Measurements from ENCODE around the gene DOCK4.

The DOCK4 gene

DNA sequence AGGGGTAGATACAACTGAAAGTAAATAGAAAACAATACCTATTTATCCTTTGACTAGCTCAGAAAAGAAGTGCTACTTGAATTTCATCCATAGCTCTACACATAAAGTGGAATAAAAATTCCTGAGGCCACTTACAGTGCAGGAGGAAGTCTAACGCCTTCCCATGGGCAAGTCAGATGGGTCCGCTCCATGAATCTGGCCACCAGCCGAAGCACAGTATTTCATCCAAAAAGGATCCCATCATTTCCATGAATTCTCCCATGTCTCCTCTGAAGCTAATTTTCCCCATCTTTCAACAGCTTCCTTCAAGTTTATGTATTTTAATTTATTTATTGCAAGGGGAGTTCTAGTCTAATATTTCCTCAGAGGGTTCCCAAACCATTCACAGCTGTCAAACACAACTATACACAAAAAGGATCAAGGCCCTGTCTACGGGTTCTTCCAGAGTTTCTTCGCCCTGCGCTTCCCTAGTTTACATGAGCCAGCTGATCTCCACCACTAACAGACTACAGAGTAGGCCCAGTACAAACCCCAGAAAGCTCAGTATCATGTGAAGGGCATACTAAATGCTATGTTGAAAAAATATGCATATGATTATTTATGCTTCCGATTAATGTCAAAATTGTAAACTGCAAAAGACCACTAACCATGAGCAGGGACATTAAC, 184.7 kb downstream of the DOCK4 start:
- no peak for DNase-seq (ENCODE audit: low spot score)
- in situ Hi-C loops (cut with MboI; ENCODE audit: low pct_unique_long_range_greater_than_20kb, low sequenced_read_pairs, unreplicated experiment), result no loop called here
- TF ChIP-seq, protein P1, sequence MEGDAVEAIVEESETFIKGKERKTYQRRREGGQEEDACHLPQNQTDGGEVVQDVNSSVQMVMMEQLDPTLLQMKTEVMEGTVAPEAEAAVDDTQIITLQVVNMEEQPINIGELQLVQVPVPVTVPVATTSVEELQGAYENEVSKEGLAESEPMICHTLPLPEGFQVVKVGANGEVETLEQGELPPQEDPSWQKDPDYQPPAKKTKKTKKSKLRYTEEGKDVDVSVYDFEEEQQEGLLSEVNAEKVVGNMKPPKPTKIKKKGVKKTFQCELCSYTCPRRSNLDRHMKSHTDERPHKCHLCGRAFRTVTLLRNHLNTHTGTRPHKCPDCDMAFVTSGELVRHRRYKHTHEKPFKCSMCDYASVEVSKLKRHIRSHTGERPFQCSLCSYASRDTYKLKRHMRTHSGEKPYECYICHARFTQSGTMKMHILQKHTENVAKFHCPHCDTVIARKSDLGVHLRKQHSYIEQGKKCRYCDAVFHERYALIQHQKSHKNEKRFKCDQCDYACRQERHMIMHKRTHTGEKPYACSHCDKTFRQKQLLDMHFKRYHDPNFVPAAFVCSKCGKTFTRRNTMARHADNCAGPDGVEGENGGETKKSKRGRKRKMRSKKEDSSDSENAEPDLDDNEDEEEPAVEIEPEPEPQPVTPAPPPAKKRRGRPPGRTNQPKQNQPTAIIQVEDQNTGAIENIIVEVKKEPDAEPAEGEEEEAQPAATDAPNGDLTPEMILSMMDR (IDR thresholded peaks at IDR 0.05; ENCODE audit: extremely low read depth, insufficient read depth, missing control alignments), result no peak

DNA sequence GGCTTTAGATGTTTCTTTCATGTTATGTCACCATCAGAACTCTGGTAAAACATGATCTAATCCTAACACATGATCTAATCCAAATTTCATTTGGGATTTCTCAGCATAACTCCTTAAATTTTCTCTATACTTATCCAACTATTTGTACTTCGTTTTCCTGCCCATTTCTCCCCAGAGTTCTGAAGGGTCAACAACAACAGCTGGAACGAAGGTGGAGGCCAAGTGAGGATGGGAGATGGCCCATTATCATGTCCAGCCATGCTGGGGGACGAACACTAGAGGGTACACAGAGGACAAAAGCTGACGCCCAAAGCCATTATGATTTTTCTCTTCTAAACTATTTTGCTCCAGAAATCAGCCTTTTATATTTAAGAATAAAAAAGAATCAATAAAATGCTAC, 185.4 kb downstream of the DOCK4 start:
- DNase-seq (ENCODE audit: low spot score), result no peak
- in situ Hi-C loops (cut with MboI; ENCODE audit: low pct_unique_long_range_greater_than_20kb, low sequenced_read_pairs, unreplicated experiment), result no loop called here
- TF ChIP-seq, protein P1 (IDR thresholded peaks at IDR 0.05; ENCODE audit: extremely low read depth, insufficient read depth, missing control alignments), result no peak

DNA sequence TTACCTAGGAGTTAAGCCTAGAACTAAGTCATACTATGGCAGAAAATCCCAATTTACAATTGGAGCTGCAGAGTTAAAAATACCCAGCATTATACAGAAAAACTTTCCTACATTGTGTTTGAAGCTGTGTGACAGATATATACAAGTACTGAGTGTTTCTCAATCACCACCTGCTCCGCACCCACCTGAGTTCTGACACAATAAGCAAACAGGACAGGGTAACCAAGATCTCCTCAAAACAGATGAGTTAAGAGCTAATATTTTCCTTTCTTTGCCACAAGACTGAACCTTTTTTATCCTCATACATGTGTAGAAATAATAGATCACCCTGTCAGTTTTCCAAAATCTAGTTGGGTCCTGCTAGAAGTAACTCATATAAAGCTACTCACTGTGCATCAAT, 186.3 kb downstream of the DOCK4 start:
- DNase-seq (ENCODE audit: low spot score), result no peak
- in situ Hi-C loops (cut with MboI; ENCODE audit: low pct_unique_long_range_greater_than_20kb, low sequenced_read_pairs, unreplicated experiment), result no loop called here

DNA sequence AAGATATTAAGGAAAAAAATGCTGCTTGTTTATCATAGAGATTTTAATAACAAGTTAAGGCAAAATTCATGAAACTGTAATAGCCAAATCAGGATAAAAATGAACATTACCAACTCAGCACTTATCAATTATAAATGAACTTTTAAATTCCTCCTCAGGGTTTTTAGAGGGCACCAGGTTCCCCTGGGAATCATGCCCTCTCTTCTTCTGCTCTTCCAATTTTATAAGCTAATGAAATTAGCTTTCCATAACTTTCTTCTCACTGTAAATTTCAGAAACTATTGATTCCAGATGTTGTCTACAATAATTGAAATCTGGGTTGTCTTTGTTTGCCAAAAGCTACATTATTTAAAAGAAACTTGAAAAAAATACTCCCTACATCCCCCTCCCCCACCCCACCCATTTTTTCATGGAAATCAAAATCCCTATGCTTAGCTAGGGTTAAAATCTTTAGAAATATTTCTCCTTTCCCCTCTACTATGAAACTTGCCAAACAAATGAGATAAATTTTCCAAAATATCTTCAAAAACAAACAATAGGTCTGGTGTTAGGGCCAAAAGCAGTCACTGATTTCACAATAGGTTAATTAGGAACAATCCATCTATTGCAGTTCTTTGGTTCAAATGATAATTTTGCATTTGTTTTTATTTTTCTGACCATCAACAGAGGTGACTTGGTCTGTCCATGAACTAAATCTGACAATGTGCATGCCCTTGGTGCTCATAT, 187.7 kb downstream of the DOCK4 start:
- TF ChIP-seq, protein P1 (IDR thresholded peaks at IDR 0.05; ENCODE audit: extremely low read depth, insufficient read depth, missing control alignments), result no peak
- in situ Hi-C loops (cut with MboI; ENCODE audit: low pct_unique_long_range_greater_than_20kb, low sequenced_read_pairs, unreplicated experiment), result no loop called here
- no peak for DNase-seq (ENCODE audit: low spot score)

More for the DNA sequence above, 186.3 kb downstream of the DOCK4 start:
- TF ChIP-seq, protein P1 (IDR thresholded peaks at IDR 0.05; ENCODE audit: extremely low read depth, insufficient read depth, missing control alignments), result no peak

GRCh38 chr7:112015146-112015545, 191.1 kb downstream of the DOCK4 start:
- DNase-seq (ENCODE audit: low spot score), result no peak
- TF ChIP-seq, protein P1 (IDR thresholded peaks at IDR 0.05; ENCODE audit: extremely low read depth, insufficient read depth, missing control alignments), result no peak
- in situ Hi-C loops (cut with MboI; ENCODE audit: low pct_unique_long_range_greater_than_20kb, low sequenced_read_pairs, unreplicated experiment), result no loop called here

DNA sequence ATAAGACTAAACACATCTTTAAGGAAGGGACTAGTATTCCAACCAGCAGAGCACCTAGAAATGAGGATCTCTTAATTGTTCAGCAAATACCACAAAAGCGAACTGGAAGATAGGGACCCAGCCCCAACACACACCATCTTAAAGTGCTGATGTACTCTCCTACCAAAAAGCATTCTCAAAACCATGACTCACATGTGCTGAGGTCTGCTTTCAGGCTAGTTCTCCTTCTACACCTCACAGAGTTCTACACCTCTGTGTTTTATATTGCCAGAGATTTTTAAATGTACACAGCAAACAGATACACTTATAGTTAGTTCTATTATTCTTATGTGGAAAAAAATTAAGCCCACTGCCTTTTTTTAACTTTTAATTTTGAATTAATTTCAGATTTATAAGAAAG, 191.9 kb downstream of the DOCK4 start:
- DNase-seq (ENCODE audit: low spot score), result no peak
- in situ Hi-C loops (cut with MboI; ENCODE audit: low pct_unique_long_range_greater_than_20kb, low sequenced_read_pairs, unreplicated experiment), result no loop called here

More for the DNA sequence above, 191.9 kb downstream of the DOCK4 start:
- TF ChIP-seq, protein P1 (IDR thresholded peaks at IDR 0.05; ENCODE audit: extremely low read depth, insufficient read depth, missing control alignments), result no peak

Measured in GM13977 (cell line).